ENCODE data around the gene PRR19. TPM values are rescaled to one million over a fixed set of nuclear protein-coding genes. Genes with fewer than 3 reads are reported as not detected.
A peak's percentile ranks its signal among the peaks of the same experiment; 100 is the strongest.

The PRR19 gene
- 1 to 10 TPM in 1 of 6 donors, under 1 TPM in 2, not detected in 3; 0.40 to 1.4 (median 0.61) TPM for total RNA-seq

DNA sequence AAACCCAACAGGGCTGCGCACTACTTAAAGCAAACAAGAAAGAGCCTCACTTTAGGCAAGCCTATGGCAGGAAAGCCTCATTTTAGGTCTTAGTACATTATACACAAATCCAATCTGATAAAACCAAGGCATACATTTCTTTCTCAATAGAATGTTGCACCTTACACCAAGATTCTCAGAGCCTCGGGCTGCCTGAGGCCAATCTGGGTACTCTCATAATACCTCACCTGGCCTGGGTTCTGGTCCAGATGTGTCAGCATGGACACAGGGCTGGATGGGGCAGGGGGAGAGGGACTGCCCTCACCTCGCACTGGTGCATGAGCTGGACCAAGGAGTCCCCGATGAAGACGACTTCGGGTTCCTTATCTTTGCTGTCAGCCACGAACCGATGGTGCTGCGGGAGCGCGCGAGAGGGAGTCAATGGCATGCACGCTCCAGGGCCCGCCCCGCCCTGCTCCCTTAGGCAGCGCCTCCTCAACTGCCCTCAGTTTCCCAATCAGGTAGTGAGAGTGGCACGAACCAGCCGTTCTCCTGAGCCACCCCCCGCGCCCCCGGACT lies at the start of gene PRR19:
Gene PRR19 (plus strand): TSS at position 487 of the 558 bp plus-strand sequence. CDS start 7,453 bp downstream, outside the sequence.
- ATAC-seq (ENCODE audit: low FRiP score in 2 of 2) (peak; percentile 20 to 28), DNase-seq (no peak)
- Histone ChIP-seq H3K36me3 (peaks cover 0 to 4% (median 0%) of the 10 kb centered on the region in 4 donors), H3K4me1 (peaks cover 9 to 17% (median 15%) of the 10 kb centered on the region in 4 donors), H3K4me3 (peak within 1 kb of the TSS; percentile 34 to 74 (median 64)), H3K27ac (peak within 1 kb of the TSS in 3 of 4 donors; percentile 6 to 70 (median 68)), H3K9me3 (no peaks in the 10 kb centered on the region), H3K27me3 (no peaks in the 10 kb centered on the region)
- WGBS, 2 donors, result 8 to 45% methylated on average over 2 to 17 of the region's 21 CpGs
- TF ChIP-seq CTCF (IDR thresholded peaks at IDR 0.05), result no peak
- no peak for TF ChIP-seq EP300 (IDR thresholded peaks at IDR 0.05)
- no peak for TF ChIP-seq POLR2A (IDR thresholded peaks at IDR 0.05)
- no peak for TF ChIP-seq POLR2AphosphoS5 (IDR thresholded peaks at IDR 0.05)

DNA sequence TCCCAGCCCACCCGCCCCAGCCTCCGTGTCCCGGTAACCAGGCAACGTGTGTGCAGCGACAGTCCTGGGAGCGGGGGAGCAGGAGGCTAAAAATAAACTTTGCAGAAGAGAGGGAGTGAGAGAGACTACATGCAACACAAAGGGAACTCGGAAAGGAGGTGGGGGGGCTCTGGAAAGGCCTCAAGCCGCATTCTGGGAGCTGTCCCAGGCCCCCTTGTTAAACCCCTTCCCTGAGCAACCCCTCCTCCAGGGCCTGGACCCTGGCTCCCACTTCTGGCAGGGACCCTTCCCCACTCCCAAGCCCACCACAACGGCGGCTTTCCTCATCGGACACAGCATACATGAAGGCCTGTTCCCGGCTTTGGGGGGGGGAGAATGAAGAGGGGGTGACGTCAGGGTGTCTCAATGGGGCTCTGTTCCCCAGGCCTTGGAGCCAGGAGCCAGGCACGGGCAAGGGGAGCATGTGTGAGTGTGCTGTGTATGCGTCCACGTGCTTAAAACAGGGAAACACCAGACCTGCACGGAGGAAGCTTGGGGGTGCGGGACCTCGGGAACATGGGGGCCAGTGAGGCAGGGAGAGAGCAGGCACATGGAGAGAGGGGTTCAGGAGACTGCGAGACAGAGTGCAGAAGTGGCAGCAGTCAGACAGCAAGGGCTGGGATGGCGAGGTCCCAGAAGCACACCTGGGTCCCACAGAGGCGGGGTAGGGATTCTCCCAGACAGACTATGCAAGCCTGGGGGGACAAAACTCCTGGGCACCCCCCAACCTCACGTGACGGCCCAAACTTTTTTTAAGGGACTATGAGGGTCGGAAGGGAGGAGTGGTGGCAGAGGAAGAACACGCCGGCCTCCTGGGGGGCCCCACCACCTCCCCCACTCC lies 49.3 kb upstream of the PRR19 start:
- Histone ChIP-seq H3K36me3 (peaks cover 0 to 22% (median 19%) of the 10 kb centered on the region in 4 donors), H3K27ac (peak overlapping the region; percentile 98 to 100 (median 100)), H3K4me3 (peak overlapping the region; percentile 50 to 100 (median 76)), H3K27me3 (no peaks in the 10 kb centered on the region), H3K9me3 (no peaks in the 10 kb centered on the region), H3K4me1 (peaks cover 42 to 67% (median 55%) of the 10 kb centered on the region in 4 donors)
- DNase-seq (peak in 1 of 2 donors; percentile 60), ATAC-seq (ENCODE audit: low FRiP score in 2 of 2) (peak in 1 of 2 donors; percentile 25)
- TF ChIP-seq EP300 (IDR thresholded peaks at IDR 0.05), result no peak
- TF ChIP-seq POLR2A (IDR thresholded peaks at IDR 0.05), result no peak
- TF ChIP-seq POLR2AphosphoS5 (IDR thresholded peaks at IDR 0.05), result no peak
- no peak for TF ChIP-seq CTCF (IDR thresholded peaks at IDR 0.05)
- WGBS, 2 donors, result 5 to 8% methylated on average over 27 of the region's 27 CpGs

DNA sequence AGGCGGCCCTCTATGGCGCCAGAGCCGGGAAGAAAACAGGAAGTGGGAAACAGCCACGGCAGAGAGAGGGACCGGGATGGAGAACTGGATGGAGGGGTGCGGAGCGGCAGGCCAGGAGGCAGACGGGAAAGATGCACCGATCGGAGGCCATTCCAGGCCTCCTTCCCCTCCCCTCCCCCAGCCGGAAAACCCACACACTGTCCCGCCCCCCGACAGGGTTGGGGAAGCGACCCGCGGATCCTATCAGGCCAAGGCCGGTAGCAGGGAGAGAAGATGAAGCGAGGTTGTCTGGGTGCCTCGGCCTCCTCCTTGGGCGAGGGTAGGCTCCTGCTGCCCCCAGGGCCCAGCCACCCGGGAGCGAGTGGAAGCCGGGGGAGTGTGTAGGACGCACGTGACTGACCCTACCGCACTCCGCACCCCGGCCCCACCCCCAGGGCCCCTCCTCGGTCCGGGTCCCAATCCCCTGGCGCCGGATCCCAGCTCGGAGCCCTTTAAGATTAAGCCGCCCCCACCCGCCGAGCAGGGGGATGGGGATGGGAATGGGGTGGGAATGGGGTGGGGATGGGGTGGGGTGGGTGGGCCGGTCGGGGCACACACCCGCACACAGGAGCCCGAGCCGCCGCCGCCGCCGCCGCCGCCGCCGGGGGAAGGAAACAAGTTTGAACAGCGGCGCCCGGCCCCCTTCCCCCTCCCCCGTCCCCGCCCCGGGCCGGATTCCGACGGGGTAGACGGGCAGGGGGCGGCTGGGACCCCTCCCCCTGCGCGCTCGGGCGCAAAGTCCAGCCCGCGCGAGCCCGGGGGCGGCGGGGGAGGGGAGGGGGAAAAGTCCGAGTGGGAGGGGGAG lies 48.5 kb upstream of the PRR19 start:
- peaks cover 42 to 64% (median 54%) of the 10 kb centered on the region in 4 donors for H3K4me1 ChIP-seq
- peak; percentile 22 to 27 for ATAC-seq (ENCODE audit: low FRiP score in 2 of 2)
- 0% methylated on average over 14 to 31 of the region's 71 CpGs for WGBS, 2 donors
- H3K4me3 ChIP-seq, result peak overlapping the region; percentile 50 to 100 (median 76)
- H3K9me3 ChIP-seq, result no peaks in the 10 kb centered on the region
- H3K27me3 ChIP-seq, result no peaks in the 10 kb centered on the region
- peaks cover 0 to 19% (median 14%) of the 10 kb centered on the region in 4 donors for H3K36me3 ChIP-seq
- TF ChIP-seq POLR2AphosphoS5 (IDR thresholded peaks at IDR 0.05) (peak; percentile 31 to 57), EP300 (IDR thresholded peaks at IDR 0.05) (no peak), POLR2A (IDR thresholded peaks at IDR 0.05) (no peak), CTCF (IDR thresholded peaks at IDR 0.05) (no peak)
- peak; percentile 71 to 94 for DNase-seq
- H3K27ac ChIP-seq, result peak overlapping the region; percentile 98 to 100 (median 100)

DNA sequence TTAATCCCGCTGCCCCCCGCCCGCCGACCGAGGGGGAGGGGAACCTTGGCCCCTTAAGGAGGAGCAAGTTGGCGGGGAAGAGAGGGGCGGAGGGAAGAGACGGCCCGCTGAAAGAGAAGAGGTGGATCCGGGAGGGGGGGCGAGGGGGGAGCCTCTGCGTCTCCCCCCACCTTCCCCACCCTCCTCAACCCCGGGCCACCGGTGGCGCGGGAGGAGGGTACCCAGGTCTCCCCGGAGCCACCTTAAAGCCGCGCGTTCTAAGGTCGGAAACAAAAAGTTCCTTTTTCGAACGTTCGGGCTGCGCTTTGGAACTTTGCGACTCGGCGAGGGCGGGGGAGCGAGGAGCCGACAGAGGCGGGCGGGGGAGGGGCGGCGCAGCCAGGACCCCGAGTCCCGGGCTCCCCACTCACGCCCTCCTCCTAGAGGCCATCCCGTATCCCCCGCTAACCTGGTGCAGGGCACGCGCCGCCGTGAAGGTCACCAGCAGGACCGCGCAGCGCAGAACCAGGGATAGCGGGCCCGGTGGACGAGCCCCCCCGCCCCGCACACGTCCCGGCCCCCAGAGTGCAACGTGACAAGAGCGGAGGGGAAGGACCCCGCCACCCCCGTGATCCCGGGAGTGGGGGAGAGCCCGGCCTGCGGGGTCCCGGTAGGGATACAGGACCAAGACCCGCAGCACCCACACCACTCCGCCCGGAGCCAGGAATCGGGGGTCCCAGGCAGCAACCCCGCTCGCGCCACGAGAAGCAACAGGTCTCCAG lies 47.7 kb upstream of the PRR19 start:
- 0 to 1% methylated on average over 29 to 57 of the region's 70 CpGs for WGBS, 2 donors

More for the DNA sequence above, 47.7 kb upstream of the PRR19 start:
- Histone ChIP-seq H3K9me3 (no peaks in the 10 kb centered on the region), H3K27ac (peak overlapping the region; percentile 98 to 100 (median 100)), H3K36me3 (peaks cover 0 to 11% (median 6%) of the 10 kb centered on the region in 4 donors), H3K4me1 (peaks cover 42 to 56% (median 51%) of the 10 kb centered on the region in 4 donors), H3K27me3 (no peaks in the 10 kb centered on the region), H3K4me3 (peak overlapping the region; percentile 50 to 100 (median 76))
- TF ChIP-seq EP300 (IDR thresholded peaks at IDR 0.05) (no peak), CTCF (IDR thresholded peaks at IDR 0.05) (peak in 2 of 6 experiments; percentile 8 to 11), POLR2AphosphoS5 (IDR thresholded peaks at IDR 0.05) (peak; percentile 25 to 51)
- peak; percentile 39 to 57 for ATAC-seq (ENCODE audit: low FRiP score in 2 of 2)
- peak; percentile 83 to 93 for DNase-seq

Data from upper lobe of left lung (tissue), 6 donors.